ENCODE measurements around the gene PTPRH.

PTPRH gene

DNA sequence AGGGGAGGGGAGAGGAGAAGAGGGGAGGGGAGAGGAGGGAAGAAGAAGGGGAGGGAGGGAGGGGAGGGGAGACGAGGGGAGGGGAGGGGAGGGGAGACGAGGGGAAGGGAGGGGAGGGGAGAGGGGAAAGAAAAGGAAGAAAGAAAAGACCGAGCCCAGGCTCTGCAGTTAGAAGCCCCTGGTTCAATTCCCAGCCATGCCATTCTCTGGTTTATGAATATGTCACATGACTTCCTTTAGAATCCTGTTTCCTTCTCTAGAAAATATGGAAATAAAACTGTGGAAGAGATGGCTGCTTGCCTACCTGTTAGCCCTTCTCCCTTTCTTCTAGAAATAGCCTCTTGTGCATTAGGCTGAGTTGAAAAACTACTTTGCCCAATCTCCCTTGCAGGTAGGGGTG lies 74.6 kb downstream of the PTPRH start:
- H3K4me3 ChIP-seq (ENCODE audit: low read depth, low read length), result no peak overlapping the region

DNA sequence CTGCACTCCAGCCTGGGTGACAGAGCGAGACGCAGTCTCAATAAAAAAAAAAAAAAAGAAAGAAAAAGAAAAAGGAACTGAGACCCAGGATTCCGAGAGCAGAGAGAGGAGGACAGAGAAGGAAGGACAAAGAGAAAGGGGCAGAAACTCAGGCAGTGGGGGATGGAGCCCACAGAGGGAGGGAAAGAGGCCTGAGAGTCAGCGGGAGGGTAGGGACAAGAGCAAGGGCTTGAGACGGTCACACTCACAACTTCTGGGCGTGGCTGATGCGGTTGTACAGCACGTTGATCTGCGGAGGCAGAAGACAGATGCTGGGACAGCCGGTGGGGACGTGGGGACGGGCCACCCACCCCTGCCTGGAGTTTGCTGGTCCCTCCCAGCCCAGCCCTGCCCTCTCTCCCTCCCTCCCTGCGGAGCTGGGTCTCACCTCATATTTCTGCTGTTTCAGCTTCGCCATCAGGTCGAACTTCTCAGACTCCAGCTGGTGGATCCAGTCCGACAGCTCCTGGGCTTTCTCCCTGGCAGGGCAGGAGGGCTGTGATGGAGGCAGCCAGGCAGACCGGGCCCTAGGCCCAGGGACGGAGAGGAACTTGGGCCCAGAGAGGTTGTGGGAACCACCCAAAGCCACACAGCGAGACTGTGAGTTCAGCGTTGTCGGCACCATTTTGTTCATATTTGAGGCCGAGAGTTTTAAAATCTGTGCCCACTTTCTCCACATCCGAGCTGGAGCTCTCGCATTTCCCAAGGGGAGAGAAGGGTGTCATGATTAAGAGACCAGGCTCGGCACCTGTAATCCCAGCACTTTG lies 75.5 kb downstream of the PTPRH start:
- H3K4me3 ChIP-seq (ENCODE audit: low read depth, low read length), result no peak overlapping the region

DNA sequence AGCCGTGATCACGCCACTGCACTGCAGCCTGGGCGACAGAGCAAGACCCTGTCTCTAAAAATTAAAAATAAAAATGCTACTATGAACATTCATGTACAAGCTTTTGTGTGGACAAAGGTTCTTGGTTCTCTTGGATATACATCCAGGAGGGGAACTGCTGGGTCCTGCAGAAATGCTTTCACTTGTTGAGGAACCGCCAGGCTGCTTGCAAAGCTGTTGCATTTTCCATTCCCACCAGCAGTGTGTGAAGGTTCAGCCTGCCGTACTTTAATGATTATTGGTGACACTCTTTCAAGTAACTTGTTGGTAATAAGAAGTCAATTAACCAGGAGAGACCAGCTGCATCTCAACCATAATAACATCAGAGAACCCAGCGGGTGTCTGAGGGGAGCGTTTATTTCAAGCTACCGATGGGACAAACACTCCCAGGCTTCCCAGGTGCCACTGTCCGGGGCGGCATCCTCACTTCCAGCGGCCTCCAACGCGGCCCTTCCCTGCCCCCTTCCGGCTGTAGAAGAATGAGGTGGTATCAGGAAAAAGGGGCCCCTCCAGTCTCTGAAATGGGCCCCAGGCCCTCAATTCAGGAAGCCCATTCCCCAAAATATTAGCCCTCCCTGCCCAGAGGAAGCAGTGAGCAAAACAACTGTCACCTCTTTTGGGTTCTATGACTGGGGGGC lies 76.7 kb downstream of the PTPRH start:
- H3K4me3 ChIP-seq (ENCODE audit: low read depth, low read length), result no peak overlapping the region

DNA sequence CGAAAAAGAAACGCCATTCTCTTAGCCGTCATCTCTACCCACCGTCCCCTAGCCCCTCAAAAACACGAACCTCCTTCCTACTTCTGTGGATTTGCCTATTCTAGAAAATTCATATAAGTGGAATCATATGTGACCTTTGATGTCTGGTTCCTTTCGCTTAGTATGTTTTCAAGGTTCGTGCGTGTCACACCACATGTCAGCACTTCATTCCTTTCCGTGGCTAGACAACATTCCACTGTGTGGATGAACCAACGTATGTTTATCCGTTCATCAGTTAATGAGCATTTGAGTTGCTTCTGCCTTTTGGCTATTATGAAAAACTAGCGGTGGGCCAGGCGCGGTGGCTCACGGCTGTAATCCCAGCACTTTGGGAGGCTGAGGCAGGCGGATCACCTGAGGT lies 77.9 kb downstream of the PTPRH start:
- no peak overlapping the region for H3K4me3 ChIP-seq (ENCODE audit: low read depth, low read length)
